HepG2 (cell line): Measurements from ENCODE around the gene PBX2. TPM values are rescaled to one million over a fixed set of nuclear protein-coding genes. Genes with fewer than 3 reads are reported as not detected.

Experiments used
- BRD4 ChIP-seq: sonication (generic); formaldehyde crosslinking; IDR thresholded peaks from 2 replicates; pipeline ENCODE4 v1.4.0; 2020; ENCODE audit warnings: missing genetic modification reagents
- DNMT1 ChIP-seq: sonication (generic); formaldehyde crosslinking; IDR thresholded peaks from 2 replicates; pipeline ENCODE4 v1.5.1; 2020; ENCODE audit warnings: mild to moderate bottlenecking, missing genetic modification reagents
- FOXO1 ChIP-seq: sonication (generic); formaldehyde crosslinking; IDR thresholded peaks from 2 replicates; pipeline ENCODE4 v1.4.0; 2020; ENCODE audit warnings: missing genetic modification reagents
- KLF16 ChIP-seq, 2 experiments: sonication (generic) in 1 of 2; formaldehyde crosslinking in 1 of 2; IDR thresholded peaks; 2 replicates each; pipeline versions ENCODE4 v1.6.1 to v1.8.0; 2016 to 2023; ENCODE audit warnings: missing genetic modification reagents in 2 of 2, missing compliant biosample characterization in 1 of 2
- KLF6 ChIP-seq: IDR thresholded peaks from 2 replicates; pipeline ENCODE4 v1.8.0; 2016; ENCODE audit warnings: missing biosample characterization, missing genetic modification reagents
- MAZ ChIP-seq, 2 experiments: sonication (generic) in 1 of 2; formaldehyde crosslinking in 1 of 2; IDR thresholded peaks; 2 replicates each; pipeline versions ENCODE4 v1.5.0 to v1.6.1; 2012 to 2020; ENCODE audit warnings: low read depth in 2 of 2, mild to moderate bottlenecking in 2 of 2, borderline replicate concordance in 1 of 2, improper control_type of control experiment in 1 of 2, low read length in 1 of 2, missing genetic modification reagents in 1 of 2, moderate library complexity in 1 of 2
- MXI1 ChIP-seq: IDR thresholded peaks from 3 replicates; pipeline ENCODE4 v1.6.1; 2012; ENCODE audit warnings: low read depth, low read length, inconsistent platforms, borderline replicate concordance
- SIN3A ChIP-seq: IDR thresholded peaks from 2 replicates; pipeline ENCODE4 v1.6.1; 2011; ENCODE audit warnings: low read depth, mild to moderate bottlenecking, control low read depth, low read length, borderline replicate concordance
- SMAD1 ChIP-seq: sonication (generic); formaldehyde crosslinking; IDR thresholded peaks from 2 replicates; pipeline ENCODE4 v1.4.0; 2020; ENCODE audit warnings: missing genetic modification reagents, low read depth, mild to moderate bottlenecking, borderline replicate concordance
- TAF1 ChIP-seq: sonication (generic); formaldehyde crosslinking; IDR thresholded peaks from 2 replicates; pipeline ENCODE4 v1.4.0; 2020; ENCODE audit warnings: missing genetic modification reagents
- ZBTB21 ChIP-seq: sonication (generic); formaldehyde crosslinking; IDR thresholded peaks from 2 replicates; pipeline ENCODE4 v1.4.0; 2020; ENCODE audit warnings: missing genetic modification reagents
- ZNF292 ChIP-seq: sonication (generic); formaldehyde crosslinking; IDR thresholded peaks from 2 replicates; pipeline ENCODE4 v1.8.1; 2022; ENCODE audit warnings: mild to moderate bottlenecking, low read depth, missing genetic modification reagents, borderline replicate concordance
- ZNF414 ChIP-seq: sonication (generic); formaldehyde crosslinking; IDR thresholded peaks from 2 replicates; pipeline ENCODE4 v1.5.0; 2020; ENCODE audit warnings: missing genetic modification reagents
- ZNF431 ChIP-seq: sonication (generic); formaldehyde crosslinking; IDR thresholded peaks from 2 replicates; pipeline ENCODE4 v1.9.0; 2022; ENCODE audit warnings: missing genetic modification reagents, low read depth, mild to moderate bottlenecking, borderline replicate concordance
- ZNF547 ChIP-seq: sonication (generic); formaldehyde crosslinking; IDR thresholded peaks from 2 replicates; pipeline ENCODE4 v1.5.1; 2020; ENCODE audit warnings: mild to moderate bottlenecking, missing genetic modification reagents
- ZNF550 ChIP-seq: sonication (generic); formaldehyde crosslinking; IDR thresholded peaks from 2 replicates; pipeline ENCODE4 v1.4.0; 2020; ENCODE audit warnings: mild to moderate bottlenecking, missing genetic modification reagents, borderline replicate concordance
- ZNF781 ChIP-seq: sonication (generic); formaldehyde crosslinking; IDR thresholded peaks from 2 replicates; pipeline ENCODE4 v1.5.1; 2020; ENCODE audit warnings: borderline replicate concordance, mild to moderate bottlenecking, missing genetic modification reagents; ENCODE audit errors: not compliant biosample characterization
- ZNF788 ChIP-seq: sonication (generic); formaldehyde crosslinking; IDR thresholded peaks from 2 replicates; pipeline ENCODE4 v1.5.0; 2020; ENCODE audit warnings: mild to moderate bottlenecking, missing genetic modification reagents, borderline replicate concordance
- ZSCAN9 ChIP-seq: IDR thresholded peaks from 2 replicates; pipeline ENCODE4 v1.6.1; 2016; ENCODE audit warnings: borderline replicate concordance
- polyA plus RNA-seq, 8 experiments: library from polyadenylated mRNA; depleted of rRNA in 3 of 8; stranded (reverse) in 7 of 8; unstranded in 1 of 8; fragments of >200 nt; fragmentation: Illumina TruSeq in 4 of 8; extraction: Trizol in 4 of 8; gene quantifications; 2 replicates each; pipeline versions ENCODE4 v1.2.1 to v1.2.3, GENCODE V29; 2011 to 2016; ENCODE audit warnings: low read depth in 4 of 8, missing spikeins in 1 of 8, mixed read lengths in 1 of 8; ENCODE audit not compliant: insufficient read depth in 1 of 8
- total RNA-seq, 5 experiments: library from RNA; depleted of rRNA; stranded (reverse); fragments of >200 nt; fragmentation: Illumina TruSeq; extraction: Trizol; gene quantifications; 2 replicates each; pipeline ENCODE4 v1.2.3, GENCODE V29; 2016; ENCODE audit warnings: low read depth in 1 of 5
- TF ChIP-seq, protein P1 (sequence below): sonication (generic); formaldehyde crosslinking; IDR thresholded peaks from 2 replicates; pipeline ENCODE4 v1.5.0; 2020; ENCODE audit warnings: missing genetic modification reagents
- TF ChIP-seq, protein P2 (sequence below): sonication (generic); formaldehyde crosslinking; IDR thresholded peaks from 2 replicates; pipeline ENCODE4 v1.8.0; 2022; ENCODE audit warnings: missing genetic modification reagents, mild to moderate bottlenecking, moderate library complexity, borderline replicate concordance
- TF ChIP-seq, protein P3 (sequence below): sonication (generic); formaldehyde crosslinking; IDR thresholded peaks from 2 replicates; pipeline ENCODE4 v1.9.0; 2022; ENCODE audit warnings: missing genetic modification reagents, mild to moderate bottlenecking, borderline replicate concordance

PBX2 gene
- total and polyA plus RNA-seq, 2 of the 13 experiments (the other 11 are each of a cell fraction or from before 2014, with no cell fraction given), result 42.3 to 77.8 TPM

- TF ChIP-seq TAF1, result no peak
- TF ChIP-seq ZNF788, result 0 out of 2 replicates have a peak, but pooled peaks have one; percentile 31
- peak; percentile 66; the same call in 1 of the 2 replicates for TF ChIP-seq ZNF547 (CRISPR knock-in tag)
- TF ChIP-seq, protein P1, sequence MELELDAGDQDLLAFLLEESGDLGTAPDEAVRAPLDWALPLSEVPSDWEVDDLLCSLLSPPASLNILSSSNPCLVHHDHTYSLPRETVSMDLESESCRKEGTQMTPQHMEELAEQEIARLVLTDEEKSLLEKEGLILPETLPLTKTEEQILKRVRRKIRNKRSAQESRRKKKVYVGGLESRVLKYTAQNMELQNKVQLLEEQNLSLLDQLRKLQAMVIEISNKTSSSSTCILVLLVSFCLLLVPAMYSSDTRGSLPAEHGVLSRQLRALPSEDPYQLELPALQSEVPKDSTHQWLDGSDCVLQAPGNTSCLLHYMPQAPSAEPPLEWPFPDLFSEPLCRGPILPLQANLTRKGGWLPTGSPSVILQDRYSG (CRISPR knock-in tag), result no peak
- 0 out of 2 replicates have a peak, but pooled peaks have one; percentile 89 for TF ChIP-seq SMAD1 (CRISPR knock-in tag)
- TF ChIP-seq FOXO1 (CRISPR knock-in tag), result peak; percentile 10; the same call in 1 of the 2 replicates
- TF ChIP-seq, protein P2, sequence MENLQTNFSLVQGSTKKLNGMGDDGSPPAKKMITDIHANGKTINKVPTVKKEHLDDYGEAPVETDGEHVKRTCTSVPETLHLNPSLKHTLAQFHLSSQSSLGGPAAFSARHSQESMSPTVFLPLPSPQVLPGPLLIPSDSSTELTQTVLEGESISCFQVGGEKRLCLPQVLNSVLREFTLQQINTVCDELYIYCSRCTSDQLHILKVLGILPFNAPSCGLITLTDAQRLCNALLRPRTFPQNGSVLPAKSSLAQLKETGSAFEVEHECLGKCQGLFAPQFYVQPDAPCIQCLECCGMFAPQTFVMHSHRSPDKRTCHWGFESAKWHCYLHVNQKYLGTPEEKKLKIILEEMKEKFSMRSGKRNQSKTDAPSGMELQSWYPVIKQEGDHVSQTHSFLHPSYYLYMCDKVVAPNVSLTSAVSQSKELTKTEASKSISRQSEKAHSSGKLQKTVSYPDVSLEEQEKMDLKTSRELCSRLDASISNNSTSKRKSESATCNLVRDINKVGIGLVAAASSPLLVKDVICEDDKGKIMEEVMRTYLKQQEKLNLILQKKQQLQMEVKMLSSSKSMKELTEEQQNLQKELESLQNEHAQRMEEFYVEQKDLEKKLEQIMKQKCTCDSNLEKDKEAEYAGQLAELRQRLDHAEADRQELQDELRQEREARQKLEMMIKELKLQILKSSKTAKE (CRISPR knock-in tag), result peak; percentile 57; the same call in 1 of the 2 replicates
- TF ChIP-seq ZBTB21 (CRISPR knock-in tag), result no peak
- no peak for TF ChIP-seq KLF6 (CRISPR knock-in tag)
- peak; percentile 37; the same call in 1 of the 2 replicates for TF ChIP-seq ZSCAN9
- TF ChIP-seq, protein P3, sequence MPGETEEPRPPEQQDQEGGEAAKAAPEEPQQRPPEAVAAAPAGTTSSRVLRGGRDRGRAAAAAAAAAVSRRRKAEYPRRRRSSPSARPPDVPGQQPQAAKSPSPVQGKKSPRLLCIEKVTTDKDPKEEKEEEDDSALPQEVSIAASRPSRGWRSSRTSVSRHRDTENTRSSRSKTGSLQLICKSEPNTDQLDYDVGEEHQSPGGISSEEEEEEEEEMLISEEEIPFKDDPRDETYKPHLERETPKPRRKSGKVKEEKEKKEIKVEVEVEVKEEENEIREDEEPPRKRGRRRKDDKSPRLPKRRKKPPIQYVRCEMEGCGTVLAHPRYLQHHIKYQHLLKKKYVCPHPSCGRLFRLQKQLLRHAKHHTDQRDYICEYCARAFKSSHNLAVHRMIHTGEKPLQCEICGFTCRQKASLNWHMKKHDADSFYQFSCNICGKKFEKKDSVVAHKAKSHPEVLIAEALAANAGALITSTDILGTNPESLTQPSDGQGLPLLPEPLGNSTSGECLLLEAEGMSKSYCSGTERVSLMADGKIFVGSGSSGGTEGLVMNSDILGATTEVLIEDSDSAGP (CRISPR knock-in tag), result peak; percentile 76; the same call in 1 of the 2 replicates
- TF ChIP-seq KLF16 (CRISPR knock-in tag; IDR thresholded peaks at IDR 0.05), result no peak
- TF ChIP-seq ZNF431 (CRISPR knock-in tag), result no peak
- peak; percentile 27; the same call in 1 of the 2 replicates for TF ChIP-seq ZNF550 (CRISPR knock-in tag)
- TF ChIP-seq ZNF414 (CRISPR knock-in tag), result 0 out of 2 replicates have a peak, but pooled peaks have one; percentile 55
- TF ChIP-seq SIN3A, result peak; percentile 82; the same call in 1 of the 2 replicates
- TF ChIP-seq ZNF781 (CRISPR knock-in tag), result peak; percentile 94
- TF ChIP-seq DNMT1 (CRISPR knock-in tag), result 0 out of 2 replicates have a peak, but pooled peaks have one; percentile 17
- TF ChIP-seq MXI1, result peak; percentile 81
- TF ChIP-seq BRD4 (CRISPR knock-in tag), result 0 out of 2 replicates have a peak, but pooled peaks have one; percentile 47
- TF ChIP-seq MAZ (IDR thresholded peaks at IDR 0.05; ENCODE audit: borderline replicate concordance, low read depth, low read length), result 0 out of 2 replicates have a peak, but pooled peaks have one; percentile 10
- TF ChIP-seq MAZ (CRISPR knock-in tag; IDR thresholded peaks at IDR 0.05; ENCODE audit: low read depth), result no peak
- peak; percentile 83; the same call in 1 of the 2 replicates for TF ChIP-seq ZNF292 (CRISPR knock-in tag)
Observed at GRCh38 chr6:32154514-32155161, 35.4 kb downstream of the PBX2 start (continued).
